ENCODE data around the gene LARGE1.

DNA sequence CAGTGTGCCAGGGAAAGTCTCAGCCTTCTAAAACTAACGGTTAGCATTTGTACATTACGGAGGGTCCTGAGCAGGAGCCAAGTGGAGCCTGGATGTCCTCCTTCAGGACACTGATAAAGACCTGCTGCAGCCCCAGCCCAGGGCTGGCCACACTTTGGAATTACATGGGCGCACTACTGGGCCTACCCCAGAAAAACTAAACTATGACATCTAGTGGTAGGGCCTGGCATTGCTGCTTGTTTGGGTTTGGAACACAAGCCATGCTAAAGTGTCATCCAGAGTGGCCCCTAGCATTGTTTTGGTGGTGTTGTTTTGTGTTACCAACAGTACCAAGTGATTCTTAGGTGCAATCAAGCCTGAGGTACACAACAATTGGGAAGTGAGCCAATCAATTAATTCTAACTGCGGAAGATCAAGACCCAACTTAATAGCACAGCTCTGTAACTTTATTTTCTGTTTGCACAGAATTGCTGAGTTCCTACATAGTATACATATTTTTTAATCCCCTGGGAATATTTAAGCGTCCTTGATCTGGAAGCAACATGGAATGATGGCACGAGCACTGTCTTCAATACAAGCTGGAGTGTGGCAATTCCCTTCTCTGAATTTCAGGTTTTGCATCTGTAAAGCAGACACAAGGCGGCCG lies 340.7 kb downstream of the LARGE1 start:
- TF ChIP-seq, protein P1, sequence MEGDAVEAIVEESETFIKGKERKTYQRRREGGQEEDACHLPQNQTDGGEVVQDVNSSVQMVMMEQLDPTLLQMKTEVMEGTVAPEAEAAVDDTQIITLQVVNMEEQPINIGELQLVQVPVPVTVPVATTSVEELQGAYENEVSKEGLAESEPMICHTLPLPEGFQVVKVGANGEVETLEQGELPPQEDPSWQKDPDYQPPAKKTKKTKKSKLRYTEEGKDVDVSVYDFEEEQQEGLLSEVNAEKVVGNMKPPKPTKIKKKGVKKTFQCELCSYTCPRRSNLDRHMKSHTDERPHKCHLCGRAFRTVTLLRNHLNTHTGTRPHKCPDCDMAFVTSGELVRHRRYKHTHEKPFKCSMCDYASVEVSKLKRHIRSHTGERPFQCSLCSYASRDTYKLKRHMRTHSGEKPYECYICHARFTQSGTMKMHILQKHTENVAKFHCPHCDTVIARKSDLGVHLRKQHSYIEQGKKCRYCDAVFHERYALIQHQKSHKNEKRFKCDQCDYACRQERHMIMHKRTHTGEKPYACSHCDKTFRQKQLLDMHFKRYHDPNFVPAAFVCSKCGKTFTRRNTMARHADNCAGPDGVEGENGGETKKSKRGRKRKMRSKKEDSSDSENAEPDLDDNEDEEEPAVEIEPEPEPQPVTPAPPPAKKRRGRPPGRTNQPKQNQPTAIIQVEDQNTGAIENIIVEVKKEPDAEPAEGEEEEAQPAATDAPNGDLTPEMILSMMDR (IDR thresholded peaks at IDR 0.05; ENCODE audit: low read depth, low read length) = peak; percentile 90
- TF ChIP-seq POLR2A (IDR thresholded peaks at IDR 0.05; ENCODE audit: extremely low read depth, insufficient read length) = no peak

Measured in NB4 (cell line).